Stimulated activated CD4-positive, alpha-beta T cell treated with anti-CD3 and anti-CD28 coated beads, Interleukin-1b, Interleukin-23, amount 100 ng/mL, for 4 hours (primary cell): ENCODE results near the gene METTL23.
"Not testable (repeated sequence)": the region's sequence is repeated elsewhere in the genome, so short reads cannot be mapped to it uniquely, and the experiment has no call there.

Experiments
- DNase-seq, 2 donors: peaks; one replicate each; pipeline ENCODE4 v3.0.0-alpha.2; 2020; ENCODE audit warnings: low read depth in 2 of 2

METTL23 gene

DNA sequence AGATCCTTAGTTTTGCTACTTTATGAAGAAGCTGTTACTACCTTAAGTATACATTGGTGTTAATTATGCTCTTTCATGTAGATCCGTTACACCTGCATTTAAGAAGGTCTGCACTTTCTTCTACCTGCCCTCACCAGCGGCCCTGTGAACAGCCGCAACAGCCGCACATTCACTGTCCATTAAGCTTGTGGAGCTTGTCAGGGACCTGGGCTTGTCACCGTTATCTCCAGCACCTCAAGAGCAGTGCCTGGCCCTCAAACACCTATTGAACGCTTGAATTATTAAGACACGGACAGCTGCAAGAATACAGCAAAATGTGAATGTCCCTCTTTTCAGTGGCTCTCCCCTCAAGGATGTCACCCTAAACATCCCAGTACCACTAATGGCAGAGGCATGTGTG, 12.9 kb upstream of the METTL23 start:
- DNase-seq, result no peak

DNA sequence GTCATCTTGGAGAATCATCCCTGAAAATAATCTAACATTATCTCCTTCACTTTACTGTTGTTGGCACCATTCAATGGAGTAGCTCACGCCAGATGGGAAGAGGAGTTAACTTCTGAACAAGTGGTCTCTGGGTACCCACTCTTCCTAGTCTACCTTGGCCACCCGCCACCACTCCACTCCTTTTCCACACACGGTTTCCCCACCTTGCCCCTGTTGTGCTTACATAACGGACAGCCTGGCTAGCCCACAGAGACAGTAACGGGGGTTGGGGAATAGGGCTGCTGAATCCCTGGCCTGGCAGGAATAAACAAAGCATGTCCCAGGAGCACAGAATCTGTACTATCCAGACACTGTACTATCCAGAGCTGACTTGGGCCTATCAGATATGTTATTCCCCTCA, 12.3 kb upstream of the METTL23 start:
- no peak for DNase-seq

DNA sequence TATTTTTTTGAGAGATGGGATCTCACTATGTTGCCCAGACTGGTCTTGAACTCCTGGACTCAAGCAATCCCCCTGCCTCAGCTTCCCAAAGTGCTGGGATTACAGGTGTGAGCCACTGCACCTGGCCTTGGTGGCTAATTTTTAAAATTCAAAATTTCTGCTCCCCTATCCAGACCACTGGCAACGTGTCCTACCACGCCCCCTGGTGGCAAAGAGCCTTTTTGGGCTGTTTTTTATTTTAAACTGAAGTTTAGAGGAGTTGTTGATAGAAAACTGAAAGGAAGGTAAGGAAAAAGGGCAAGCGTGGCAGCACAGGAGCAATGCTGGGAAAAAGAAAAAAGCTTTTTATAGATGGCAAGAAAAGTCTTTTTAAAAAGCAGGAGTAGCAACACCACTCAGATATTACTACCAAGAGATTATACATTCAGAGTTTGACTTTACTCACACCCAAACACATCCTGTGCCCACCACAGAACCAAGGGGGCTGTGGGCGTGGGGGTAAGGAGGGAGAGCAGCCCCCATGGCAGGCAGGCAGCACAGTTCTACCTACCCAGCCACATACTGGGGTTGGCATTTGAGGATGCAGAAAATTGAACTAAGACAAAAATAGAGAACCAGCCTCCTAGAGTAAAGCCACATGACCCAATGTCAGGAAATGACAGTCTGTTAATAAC, 11.7 kb upstream of the METTL23 start:
- peak; percentile 72 to 73 for DNase-seq

DNA sequence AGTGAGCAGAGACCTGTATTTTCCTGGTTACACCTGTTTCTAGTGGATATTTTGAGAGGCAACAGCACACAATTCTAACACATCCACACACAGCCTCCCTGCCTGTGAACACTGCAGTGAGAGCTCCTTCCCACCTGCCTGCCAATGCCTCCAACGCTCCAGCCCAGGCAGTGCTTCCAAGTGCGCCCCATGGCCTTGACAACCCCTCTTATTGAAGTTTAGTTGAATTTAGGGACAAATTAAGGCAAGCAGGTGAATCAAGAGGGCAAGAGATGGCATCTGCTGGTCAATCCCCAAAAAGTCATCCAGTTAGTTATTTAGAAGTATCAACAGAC, 11.2 kb upstream of the METTL23 start:
- no peak for DNase-seq

- no peak for DNase-seq
These were observed 10.3 kb upstream of the METTL23 start for GRCh38 chr17:76716146-76716838.

DNA sequence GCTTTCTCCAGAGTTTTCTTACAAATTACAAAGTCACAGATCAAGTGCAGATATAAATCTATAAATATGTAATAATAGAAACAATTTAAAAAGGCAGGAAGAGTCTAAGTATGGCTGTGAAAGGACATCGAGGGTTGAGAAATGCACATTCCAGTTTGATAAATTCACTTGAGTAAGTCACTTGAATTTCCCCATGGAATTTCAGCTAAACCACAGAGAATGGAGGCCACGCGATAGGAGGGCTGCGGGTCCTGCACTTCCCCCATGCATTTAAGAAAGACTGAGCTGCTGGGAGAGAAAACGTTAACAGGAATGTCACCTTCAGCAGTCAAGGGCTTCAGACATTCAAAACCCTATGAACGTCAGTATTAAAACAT, 9.8 kb upstream of the METTL23 start:
- DNase-seq, result no peak

GRCh38 chr17:76718516-76718915, 8.1 kb upstream of the METTL23 start:
- DNase-seq, result no peak

GRCh38 chr17:76720211-76720610, 6.4 kb upstream of the METTL23 start:
- DNase-seq, result no peak

DNA sequence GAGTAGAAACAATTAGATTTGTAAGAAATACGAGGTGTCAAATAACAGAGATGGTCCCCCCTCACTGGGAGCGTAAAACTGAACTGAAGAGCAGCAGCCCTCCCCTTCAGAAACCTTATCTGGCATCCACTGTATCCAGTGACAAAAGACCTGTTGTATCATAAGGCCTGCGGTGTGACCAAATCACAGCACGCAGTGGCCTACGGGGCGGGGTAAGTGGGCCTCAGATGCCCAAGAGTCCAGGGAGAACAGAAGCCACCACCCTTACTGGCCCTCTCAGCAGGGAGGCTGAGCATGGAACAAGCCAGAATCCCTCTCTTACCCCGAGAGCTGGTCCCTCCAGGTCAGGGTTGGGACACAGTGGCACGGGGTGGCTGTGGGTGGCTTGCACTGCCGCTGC, 5.7 kb upstream of the METTL23 start:
- no peak for DNase-seq

GRCh38 chr17:76721463-76721862, 5.2 kb upstream of the METTL23 start:
- no peak for DNase-seq

GRCh38 chr17:76722279-76722678, 4.4 kb upstream of the METTL23 start:
- DNase-seq, result no peak

- not testable (repeated sequence) for DNase-seq
These were observed 3.7 kb upstream of the METTL23 start for GRCh38 chr17:76722977-76723376.

GRCh38 chr17:76723812-76724211, 2.8 kb upstream of the METTL23 start:
- no peak for DNase-seq

DNA sequence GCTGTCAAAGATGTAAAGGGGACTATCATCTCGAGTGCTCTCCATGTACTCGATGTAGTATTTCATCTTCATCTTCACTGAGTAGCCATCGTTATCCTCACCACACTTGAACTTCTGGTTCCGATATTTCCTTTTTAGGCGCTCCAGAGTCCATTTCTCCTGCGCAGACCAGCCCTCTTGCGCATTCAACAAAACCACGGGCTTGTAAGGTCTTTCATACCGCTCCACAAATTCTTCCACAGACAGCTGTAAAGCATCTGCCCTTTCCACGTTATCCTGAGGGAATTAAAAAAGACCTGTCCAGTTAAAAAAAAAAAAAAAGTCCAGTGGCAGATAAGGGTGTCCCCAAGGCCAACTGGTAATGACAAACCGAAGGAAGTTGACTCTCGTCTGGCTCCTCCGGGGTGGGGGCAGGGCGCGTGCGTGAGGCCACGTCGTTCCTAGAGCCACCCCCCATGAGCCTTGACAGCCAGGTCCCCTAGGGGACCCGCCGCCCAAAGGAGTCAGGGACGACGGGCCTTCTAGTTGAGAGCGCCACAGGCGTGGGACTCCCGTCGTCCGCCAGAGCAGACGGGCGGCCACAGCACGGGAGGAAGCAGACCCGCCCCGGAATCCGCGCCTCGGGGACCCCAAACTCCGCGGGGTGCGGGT, 934 bp upstream of the METTL23 start:
- DNase-seq, result peak in 1 of 2 donors; percentile 69

- peak; percentile 86 for DNase-seq
These were observed 336 bp upstream of the METTL23 start, which contains the start of gene JMJD6 for GRCh38 chr17:76726231-76726775. JMJD6 (minus strand) TSS chr17:76726606; CDS start chr17:76726475, 131 bp downstream.

DNA sequence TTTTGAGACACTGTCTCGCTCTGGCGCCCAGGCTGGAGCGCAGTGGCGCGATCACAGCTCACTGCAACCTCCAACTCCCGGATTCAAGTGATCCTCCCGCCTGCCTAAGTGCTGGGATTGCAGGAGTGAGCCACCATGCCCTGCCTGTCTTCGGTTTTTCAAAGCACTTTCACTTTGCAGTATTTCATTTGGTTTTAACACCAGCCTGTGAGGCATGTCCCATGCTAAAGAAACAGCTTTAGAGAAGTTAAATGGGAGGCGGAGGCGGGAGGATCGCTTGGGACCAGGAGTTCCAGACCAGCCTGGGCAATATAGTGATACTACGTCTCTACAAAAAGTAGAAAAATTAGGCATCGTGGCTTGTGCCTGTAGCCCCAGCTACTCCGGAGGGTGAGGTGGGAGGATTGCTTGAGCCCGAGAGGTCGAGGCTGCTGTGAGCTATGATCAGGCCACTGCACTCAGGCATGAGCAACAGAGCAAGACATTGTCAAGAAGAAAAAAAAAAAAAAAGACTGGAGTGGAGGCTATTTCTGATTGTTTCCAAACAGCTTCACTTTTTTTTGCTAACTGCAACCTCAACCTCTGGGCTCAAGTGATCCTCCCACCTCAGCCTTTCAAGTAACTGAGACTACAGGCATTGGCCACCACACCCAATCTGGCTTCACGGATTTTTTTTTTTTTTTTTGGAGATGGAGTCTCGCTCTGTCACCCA, 1.3 kb downstream of the METTL23 start:
- no peak for DNase-seq

DNA sequence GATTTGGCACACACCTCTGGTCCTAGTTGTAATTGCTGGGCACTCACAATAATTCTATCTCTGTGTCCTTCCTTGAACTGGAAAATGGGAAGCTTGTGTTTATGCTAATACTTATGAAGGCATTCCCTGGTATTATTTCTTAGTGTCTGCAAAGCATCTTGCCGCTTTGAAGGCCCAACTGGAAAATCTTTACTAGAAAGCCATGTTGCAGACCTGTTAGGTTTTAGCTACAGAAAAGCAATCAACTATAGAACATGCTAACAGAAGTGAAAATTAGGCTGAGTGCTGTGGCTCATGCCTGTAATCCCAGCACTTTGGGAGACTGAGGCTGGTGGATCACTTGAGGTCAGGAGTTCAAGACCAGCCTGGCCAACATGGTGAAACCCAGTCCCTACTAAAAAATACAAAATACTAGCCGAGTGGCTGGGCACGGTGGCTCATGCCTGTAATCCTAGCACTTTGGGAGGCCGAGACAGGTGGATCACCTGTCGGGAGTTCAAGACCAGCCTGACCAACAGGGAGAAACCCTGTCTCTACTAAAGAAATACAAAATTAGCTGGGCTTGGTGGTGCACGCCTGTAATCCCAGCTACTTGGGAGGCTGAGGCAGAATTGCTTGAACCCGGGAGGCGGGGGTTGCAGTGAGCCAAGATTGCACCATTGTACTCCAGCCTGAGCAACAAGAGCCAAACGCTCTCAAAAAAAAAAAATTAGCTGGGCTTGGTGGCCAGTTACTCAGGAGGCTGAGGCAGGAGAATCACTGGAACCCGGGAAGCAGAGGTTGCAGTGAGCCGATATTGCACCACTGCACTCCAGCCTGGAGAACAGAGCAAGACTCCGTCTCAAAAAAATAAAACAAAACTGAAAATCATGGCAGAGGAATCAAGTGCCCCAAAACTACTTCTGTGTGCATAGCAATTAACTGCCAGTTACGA, 5.4 kb downstream of the METTL23 start:
- DNase-seq, result not testable (repeated sequence)

- no peak for DNase-seq
These were observed 6.3 kb downstream of the METTL23 start for GRCh38 chr17:76732734-76733617.

DNA sequence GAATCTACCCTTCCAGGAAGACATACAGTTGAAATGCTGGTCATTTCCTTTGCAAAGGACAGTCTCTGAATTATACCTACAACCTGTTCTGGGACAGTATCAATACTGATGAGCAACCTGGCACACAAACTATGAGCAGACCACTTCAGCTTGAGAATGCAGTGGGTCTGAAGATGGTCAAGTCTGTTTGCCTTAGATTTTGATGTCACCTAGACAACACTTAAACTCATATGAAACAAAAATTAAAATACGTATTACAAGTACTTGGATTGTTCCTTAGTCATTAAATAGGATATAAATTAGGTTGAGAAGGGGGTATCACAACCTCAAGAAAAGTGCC, 6.9 kb downstream of the METTL23 start:
- DNase-seq, result no peak
